ENCODE results near the gene ASB16. TPM values are rescaled to one million over a fixed set of nuclear protein-coding genes. Genes with fewer than 3 reads are reported as not detected.
"Not testable (repeated sequence)": the region's sequence is repeated elsewhere in the genome, so short reads cannot be mapped to it uniquely, and the experiment has no call there.

The ASB16 gene
- total RNA-seq, 1 donor from 2014 or later: not detected

DNA sequence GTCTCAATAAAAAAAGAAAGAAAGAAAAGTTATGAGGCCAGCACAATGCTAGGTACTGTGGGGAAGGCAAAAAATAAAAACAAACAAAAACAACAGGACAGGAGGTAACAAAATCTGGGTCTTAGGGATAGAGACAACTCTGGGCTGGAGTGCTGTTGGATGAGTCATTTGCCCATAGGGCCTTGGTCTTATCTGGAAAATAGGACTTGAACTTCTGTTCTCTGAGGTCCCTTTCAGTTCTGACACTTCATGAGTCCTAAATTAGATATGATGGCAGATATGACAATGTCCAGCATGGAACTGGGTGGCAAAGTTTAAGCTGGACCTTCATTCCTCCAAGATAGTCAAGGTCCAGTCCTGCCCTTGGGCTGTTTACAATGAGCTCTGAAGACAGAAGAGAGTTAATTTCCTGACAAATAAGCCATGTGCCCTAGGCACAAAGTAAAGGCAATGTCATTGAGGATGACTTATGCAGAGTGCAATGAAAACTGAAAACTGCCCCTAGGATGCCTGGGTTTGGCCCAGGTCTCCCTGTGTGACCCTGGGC is 38.2 kb upstream of the ASB16 start:
- H3K27me3 Mint-ChIP-seq (ENCODE audit: unreplicated experiment): no peaks in the 10 kb centered on the region
- DNase-seq (ENCODE audit: low spot score): no peak
- H3K4me1 Mint-ChIP-seq (ENCODE audit: unreplicated experiment): peaks cover 15% of the 10 kb centered on the region
- no peaks in the 10 kb centered on the region for H3K9me3 Mint-ChIP-seq (ENCODE audit: unreplicated experiment)
- H3K27ac Mint-ChIP-seq (ENCODE audit: unreplicated experiment): no peak overlapping the region
- H3K4me3 Mint-ChIP-seq (ENCODE audit: unreplicated experiment): no peak overlapping the region
- H3K36me3 Mint-ChIP-seq (ENCODE audit: low read depth, unreplicated experiment): peaks cover 1% of the 10 kb centered on the region
- no peak for TF ChIP-seq CTCF (IDR thresholded peaks at IDR 0.05; ENCODE audit: unreplicated experiment)

DNA sequence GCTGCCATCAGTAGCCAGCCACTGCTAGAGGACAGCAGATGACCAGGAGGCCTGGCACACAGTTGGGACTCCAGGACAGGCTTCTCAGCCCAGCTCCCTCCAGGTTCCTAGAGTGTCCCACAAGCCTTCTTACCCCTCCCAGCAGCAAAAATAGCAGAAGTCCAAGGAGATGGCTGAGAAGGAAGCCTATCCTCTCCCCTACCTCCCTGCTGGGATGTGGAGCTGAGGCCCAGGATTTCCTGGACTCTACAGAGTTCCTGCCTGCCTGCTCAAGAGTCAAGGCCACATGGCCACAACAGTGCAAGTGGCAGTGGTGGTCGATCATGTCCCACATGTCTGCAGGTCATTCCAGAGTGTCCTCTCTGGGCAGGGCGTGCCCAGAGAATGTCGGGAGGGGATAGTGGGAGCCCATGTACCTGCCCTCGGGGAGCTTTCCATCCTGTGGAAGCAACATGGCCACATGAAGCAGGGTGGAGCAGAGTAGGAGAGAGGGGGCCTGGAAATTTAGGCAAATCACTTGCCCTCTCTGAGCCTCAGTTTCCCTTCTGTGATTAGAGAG is 36.5 kb upstream of the ASB16 start:
- Mint-ChIP-seq H3K36me3 (ENCODE audit: low read depth, unreplicated experiment) (peaks cover 3% of the 10 kb centered on the region), H3K4me3 (ENCODE audit: unreplicated experiment) (no peak overlapping the region), H3K27me3 (ENCODE audit: unreplicated experiment) (peaks cover 2% of the 10 kb centered on the region), H3K4me1 (ENCODE audit: unreplicated experiment) (peaks cover 17% of the 10 kb centered on the region), H3K27ac (ENCODE audit: unreplicated experiment) (no peak overlapping the region), H3K9me3 (ENCODE audit: unreplicated experiment) (no peaks in the 10 kb centered on the region)
- DNase-seq (ENCODE audit: low spot score): no peak
- TF ChIP-seq CTCF (IDR thresholded peaks at IDR 0.05; ENCODE audit: unreplicated experiment): no peak

GRCh38 chr17:44134752-44135568 is 35.5 kb upstream of the ASB16 start:
- DNase-seq (ENCODE audit: low spot score): no peak
- no peak for TF ChIP-seq CTCF (IDR thresholded peaks at IDR 0.05; ENCODE audit: unreplicated experiment)
- Mint-ChIP-seq H3K9me3 (ENCODE audit: unreplicated experiment) (no peaks in the 10 kb centered on the region), H3K27me3 (ENCODE audit: unreplicated experiment) (peaks cover 2% of the 10 kb centered on the region), H3K36me3 (ENCODE audit: low read depth, unreplicated experiment) (peaks cover 3% of the 10 kb centered on the region), H3K27ac (ENCODE audit: unreplicated experiment) (no peak overlapping the region), H3K4me3 (ENCODE audit: unreplicated experiment) (no peak overlapping the region), H3K4me1 (ENCODE audit: unreplicated experiment) (peaks cover 17% of the 10 kb centered on the region)

DNA sequence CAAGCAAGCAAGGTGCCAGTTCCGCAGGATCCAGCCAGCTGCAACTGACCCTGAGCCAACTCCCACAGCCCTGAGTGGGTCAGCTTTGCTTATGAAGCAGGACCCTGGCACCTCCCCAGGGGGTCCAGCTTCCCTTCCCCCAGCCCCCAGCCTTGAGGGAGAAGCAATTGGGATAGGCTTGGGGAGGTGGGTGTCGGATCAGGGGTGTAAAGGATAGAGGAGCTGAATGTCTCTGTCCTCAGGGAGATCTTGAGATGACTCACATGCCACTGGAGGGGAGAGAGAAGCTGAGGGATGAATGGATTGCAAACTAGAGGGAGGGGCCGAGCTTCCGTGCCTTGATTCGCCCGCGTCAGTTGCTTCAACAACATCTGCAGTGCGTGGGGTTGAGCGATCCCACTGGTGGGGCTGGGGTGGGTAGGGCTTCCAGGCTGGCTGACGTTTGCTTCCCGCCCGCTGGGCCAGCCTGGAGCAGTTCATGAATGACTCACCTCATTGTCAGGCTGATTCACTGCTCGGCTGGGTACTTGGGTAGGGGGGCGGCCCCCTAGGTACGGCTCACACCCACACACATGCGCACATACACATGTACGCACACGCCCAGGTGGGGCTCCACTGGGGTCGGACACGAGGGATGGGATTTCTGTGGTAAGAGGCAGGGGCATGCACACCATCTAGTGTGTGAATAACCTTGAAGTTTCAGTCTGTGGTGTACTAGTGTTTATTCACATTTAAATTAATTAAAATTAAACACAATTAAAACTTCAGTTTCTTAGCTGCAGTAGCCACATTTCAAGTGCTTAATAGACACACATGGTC is 32.4 kb upstream of the ASB16 start:
- Mint-ChIP-seq H3K9me3 (ENCODE audit: unreplicated experiment) (no peaks in the 10 kb centered on the region), H3K27ac (ENCODE audit: unreplicated experiment) (no peak overlapping the region), H3K4me3 (ENCODE audit: unreplicated experiment) (no peak overlapping the region)

DNA sequence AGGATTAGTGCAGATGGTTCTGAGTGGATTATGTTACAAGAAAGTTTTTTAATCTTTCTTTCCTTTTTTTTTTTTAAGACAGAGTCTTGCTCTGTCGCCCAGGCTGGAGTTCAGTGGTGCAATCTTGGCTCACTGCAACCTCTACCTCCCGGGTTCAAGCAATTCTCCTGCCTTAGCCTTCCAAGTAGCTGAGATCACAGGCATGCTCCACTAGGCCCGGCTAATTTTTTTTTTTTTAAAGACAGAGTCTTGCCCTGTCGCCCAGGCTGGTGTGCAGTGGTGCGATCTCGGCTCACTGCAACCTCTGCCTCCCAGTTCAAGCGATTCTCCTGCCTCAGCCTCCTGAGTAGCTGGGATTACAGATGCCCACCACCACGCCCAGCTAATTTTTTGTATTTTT is 26.6 kb upstream of the ASB16 start:
- DNase-seq (ENCODE audit: low spot score); H3K27ac Mint-ChIP-seq (ENCODE audit: unreplicated experiment); H3K4me1 Mint-ChIP-seq (ENCODE audit: unreplicated experiment); H3K9me3 Mint-ChIP-seq (ENCODE audit: unreplicated experiment); H3K4me3 Mint-ChIP-seq (ENCODE audit: unreplicated experiment); H3K27me3 Mint-ChIP-seq (ENCODE audit: unreplicated experiment); H3K36me3 Mint-ChIP-seq (ENCODE audit: low read depth, unreplicated experiment): not testable (repeated sequence)

More for the DNA sequence above, 32.4 kb upstream of the ASB16 start:
- TF ChIP-seq CTCF (IDR thresholded peaks at IDR 0.05; ENCODE audit: unreplicated experiment): no peak
- H3K27me3 Mint-ChIP-seq (ENCODE audit: unreplicated experiment): peaks cover 2% of the 10 kb centered on the region
- no peak for DNase-seq (ENCODE audit: low spot score)
- H3K4me1 Mint-ChIP-seq (ENCODE audit: unreplicated experiment): peaks cover 19% of the 10 kb centered on the region
- peaks cover 3% of the 10 kb centered on the region for H3K36me3 Mint-ChIP-seq (ENCODE audit: low read depth, unreplicated experiment)
